A549 (cell line): ENCODE measurements around the gene STING1. TPM values are rescaled to one million over a fixed set of nuclear protein-coding genes. Genes with fewer than 3 reads are reported as not detected.

Experiments
- ATAC-seq, 2 experiments: fragments of 200-7000 bp in 1 of 2; fragments of >200 bp in 1 of 2; cut with Nextera tagmentation in 1 of 2; cut with Tn5 transposase in 1 of 2; 3 replicates each; pipeline versions ENCODE4 v1.8.0 to v1.9.1; 2018 to 2020; ENCODE audit warnings: mild to moderate bottlenecking in 1 of 2, moderate library complexity in 1 of 2
- CTCF ChIA-PET: fragments of 300-600 bp; sonication (Branson Sonifier 250); formaldehyde crosslinking; extraction: SDS; loops from one replicate; lab custom pipeline; 2021; ENCODE audit warnings: antibody characterized with exemption, inconsistent platforms; lab: Yijun Ruan, JAX
- POLR2A ChIA-PET: fragments of 350-600 bp; formaldehyde crosslinking; extraction: SDS; loops from one replicate; lab custom pipeline; 2021; ENCODE audit warnings: antibody characterized with exemption, inconsistent platforms; lab: Yijun Ruan, JAX
- DNase-seq, 2 experiments: peaks; one replicate each; pipeline versions ENCODE4 v3.0.0 to v3.0.0-alpha.2; 2011 to 2016; ENCODE audit warnings: low read depth in 1 of 2, low spot score in 1 of 2
- FAIRE-seq: peaks from 2 replicates; lab custom pipeline; 2011; peaks lifted over from hg19 to GRCh38; lab: Jason Lieb, UNC
- H3K27ac ChIP-seq, 2 experiments: fragments of >200 bp; sonication (Bioruptor Twin); formaldehyde crosslinking; 3 replicates each; pipeline ENCODE4 v1.5.1; 2016 to 2017
- H3K4me1 ChIP-seq: fragments of >200 bp; sonication (Bioruptor Twin); formaldehyde crosslinking; 3 replicates; pipeline ENCODE4 v1.6.1; 2016
- H3K4me2 ChIP-seq: fragments of >200 bp; sonication (Bioruptor Twin); formaldehyde crosslinking; 3 replicates; pipeline ENCODE4 v1.6.1; 2016
- H3K4me3 ChIP-seq: fragments of >200 bp; sonication (Bioruptor Twin); formaldehyde crosslinking; 3 replicates; pipeline ENCODE4 v1.5.1; 2016
- H3K9me3 ChIP-seq: fragments of >200 bp; sonication (Bioruptor Twin); formaldehyde crosslinking; 3 replicates; pipeline ENCODE4 v1.6.1; 2016
- CBX8 ChIP-seq: fragments of 200-600 bp; sonication (generic); IDR thresholded peaks from 2 replicates; pipeline ENCODE4 v1.6.1; 2016
- CEBPB ChIP-seq, 2 experiments: fragments of >200 bp in 1 of 2; sonication (Bioruptor Twin) in 1 of 2; formaldehyde crosslinking in 1 of 2; IDR thresholded peaks; 2 replicates each; pipeline ENCODE4 v1.6.1; 2012 to 2016
- EHMT2 ChIP-seq: fragments of 200-600 bp; sonication (generic); IDR thresholded peaks from 2 replicates; pipeline ENCODE4 v1.6.1; 2016; ENCODE audit warnings: antibody characterized with exemption, low read depth, mild to moderate bottlenecking, moderate library complexity
- EP300 ChIP-seq, 2 experiments: fragments of >200 bp; sonication (Bioruptor Twin); formaldehyde crosslinking; IDR thresholded peaks; 2 replicates in 1 of 2; 3 replicates in 1 of 2; pipeline ENCODE4 v1.6.1; 2016 to 2017
- FOSB ChIP-seq: fragments of 250-450 bp; sonication (Bioruptor Pico); IDR thresholded peaks from 2 replicates; pipeline ENCODE4 v1.5.0; 2020; ENCODE audit warnings: mild to moderate bottlenecking, moderate library complexity
- FOXS1 ChIP-seq: fragments of 250-450 bp; sonication (Bioruptor Pico); IDR thresholded peaks from 2 replicates; pipeline ENCODE4 v1.5.0; 2020; ENCODE audit warnings: mild to moderate bottlenecking, moderate library complexity
- GATA3 ChIP-seq: IDR thresholded peaks from 2 replicates; pipeline ENCODE4 v1.6.1; 2012; ENCODE audit warnings: borderline replicate concordance
- HDAC2 ChIP-seq: fragments of 200-600 bp; sonication (generic); IDR thresholded peaks from 2 replicates; pipeline ENCODE4 v1.6.1; 2016
- HEYL ChIP-seq: fragments of 250-450 bp; sonication (Bioruptor Pico); IDR thresholded peaks from 2 replicates; pipeline ENCODE4 v1.8.0; 2021; ENCODE audit warnings: mild to moderate bottlenecking, moderate library complexity
- JUN ChIP-seq, 2 experiments: fragments of >200 bp; sonication (Bioruptor Twin); formaldehyde crosslinking; IDR thresholded peaks; 2 replicates in 1 of 2; 3 replicates in 1 of 2; pipeline ENCODE4 v1.6.1; 2016 to 2017
- KDM1A ChIP-seq: fragments of 200-600 bp; sonication (generic); IDR thresholded peaks from 2 replicates; pipeline ENCODE4 v1.6.1; 2016; ENCODE audit warnings: low read depth, mild to moderate bottlenecking
- KDM5A ChIP-seq: fragments of 200-600 bp; sonication (generic); IDR thresholded peaks from 2 replicates; pipeline ENCODE4 v1.6.1; 2016; ENCODE audit warnings: antibody characterized with exemption, mild to moderate bottlenecking
- MAZ ChIP-seq: fragments of 150-350 bp; IDR thresholded peaks from 2 replicates; pipeline ENCODE4 v1.6.1; 2014; ENCODE audit warnings: antibody characterized with exemption, low read depth, low read length, borderline replicate concordance
- MYC ChIP-seq: IDR thresholded peaks from 2 replicates; pipeline ENCODE4 v1.6.1; 2012; ENCODE audit warnings: mild to moderate bottlenecking, inconsistent platforms, low read length, improper control_type of control experiment, borderline replicate concordance
- NFE2L2 ChIP-seq: fragments of 150-350 bp; conservative IDR thresholded peaks from 2 replicates; pipeline ENCODE4 v1.6.1; 2014; ENCODE audit warnings: low read length
- NPAS2 ChIP-seq: fragments of 250-450 bp; sonication (Bioruptor Pico); IDR thresholded peaks from 2 replicates; pipeline ENCODE4 v1.8.0; 2022; ENCODE audit warnings: mild to moderate bottlenecking, moderate library complexity, borderline replicate concordance
- NR3C1 ChIP-seq: fragments of >200 bp; sonication (Bioruptor Twin); formaldehyde crosslinking; IDR thresholded peaks from 3 replicates; pipeline ENCODE4 v1.6.1; 2017
- PHF8 ChIP-seq: fragments of 200-600 bp; sonication (generic); IDR thresholded peaks from 2 replicates; pipeline ENCODE4 v1.6.1; 2016; ENCODE audit warnings: low read depth, mild to moderate bottlenecking, antibody characterized with exemption, moderate library complexity, borderline replicate concordance
- POLR2A ChIP-seq: IDR thresholded peaks from 2 replicates; pipeline ENCODE4 v1.6.1; 2012; ENCODE audit warnings: mild to moderate bottlenecking, low read length
- RAD21 ChIP-seq, 2 experiments: fragments of >200 bp in 1 of 2; sonication (Bioruptor Twin) in 1 of 2; formaldehyde crosslinking in 1 of 2; IDR thresholded peaks in 1 of 2; conservative IDR thresholded peaks in 1 of 2; 2 replicates in 1 of 2; 3 replicates in 1 of 2; pipeline ENCODE4 v1.6.1; 2012 to 2018; ENCODE audit warnings: inconsistent platforms in 1 of 2
- RFX5 ChIP-seq: fragments of 450-650 bp; IDR thresholded peaks from 2 replicates; pipeline ENCODE4 v1.7.1; 2014; ENCODE audit warnings: antibody characterized with exemption, mild to moderate bottlenecking, moderate library complexity
- SMC3 ChIP-seq: fragments of >200 bp; sonication (Bioruptor Twin); formaldehyde crosslinking; IDR thresholded peaks from 3 replicates; pipeline ENCODE4 v1.6.1; 2018; ENCODE audit warnings: inconsistent platforms
- SREBF2 ChIP-seq: fragments of 450-650 bp; IDR thresholded peaks from 2 replicates; pipeline ENCODE4 v1.6.1; 2014; ENCODE audit warnings: mild to moderate bottlenecking, moderate library complexity
- TP53 ChIP-seq: fragments of 250-450 bp; sonication (Bioruptor Pico); IDR thresholded peaks from 2 replicates; pipeline ENCODE4 v1.5.0; 2021; ENCODE audit warnings: mild to moderate bottlenecking, moderate library complexity
- WGBS: methylation state at CpG from one replicate; pipeline ENCODE4 v1.1.6; 2017; ENCODE audit errors: missing lambda C conversion rate; 5-methylcytosine and 5-hydroxymethylcytosine counted together
- polyA plus RNA-seq, 4 experiments: library from polyadenylated mRNA; depleted of rRNA in 3 of 4; stranded (reverse); fragments of >200 nt; fragmentation: RNase III in 1 of 4; extraction: RNeasy Plus Mini Kit Qiagen cat#74134 plus additional on column Dnase treatment in 1 of 4; gene quantifications; 2 replicates in 3 of 4; 3 replicates in 1 of 4; pipeline ENCODE4 v1.2.3, GENCODE V29; 2011 to 2017
- TF ChIP-seq, protein P1 (sequence below): IDR thresholded peaks from 2 replicates; pipeline ENCODE4 v1.6.1; 2012
- TF ChIP-seq, protein P2 (sequence below): fragments of 150-350 bp; IDR thresholded peaks from 2 replicates; pipeline ENCODE4 v1.6.1; 2014; ENCODE audit warnings: low read depth, mild to moderate bottlenecking, low read length
- TF ChIP-seq, protein P3 (sequence below): fragments of 250-450 bp; sonication (Bioruptor Pico); IDR thresholded peaks from 2 replicates; pipeline ENCODE4 v1.5.0; 2021; ENCODE audit warnings: mild to moderate bottlenecking, moderate library complexity, borderline replicate concordance
- TF ChIP-seq, protein P4 (sequence below): fragments of >200 bp; sonication (Bioruptor Twin); formaldehyde crosslinking; IDR thresholded peaks from 2 replicates; pipeline ENCODE4 v1.6.1; 2016
- TF ChIP-seq, protein P5 (sequence below): IDR thresholded peaks from 2 replicates; pipeline ENCODE4 v1.6.1; 2012

The STING1 gene
- polyA plus RNA-seq, 2 of the 4 experiments (the other 2 are of a cell fraction) = 0.72 to 0.92 TPM

DNA sequence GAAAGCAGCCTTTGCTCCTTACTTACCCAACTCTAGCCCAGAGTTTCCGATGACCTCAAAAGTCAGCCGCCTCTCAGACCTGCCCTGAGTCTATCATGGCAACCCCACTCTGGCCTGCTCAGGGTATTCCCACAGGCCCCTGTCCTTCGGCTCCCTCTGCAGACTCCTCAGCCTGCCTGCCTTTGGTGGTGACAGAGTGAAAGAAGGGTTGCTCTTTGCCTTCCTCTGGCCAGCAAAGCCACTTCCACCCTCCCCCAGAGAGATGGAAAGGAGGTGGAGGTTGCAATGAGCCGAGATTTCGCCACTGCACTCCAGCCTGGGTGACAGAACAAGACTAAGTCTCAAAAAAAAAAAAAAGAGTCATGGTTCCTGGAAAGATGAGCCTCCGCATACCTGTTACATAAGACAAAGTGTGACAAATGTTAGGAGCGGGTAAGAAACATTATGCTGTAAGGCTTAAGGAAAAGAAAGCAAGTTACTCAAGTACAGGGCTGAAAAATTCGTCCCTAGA, 14.1 kb downstream of the STING1 start:
- CTCF ChIA-PET = interaction anchor here (0.6 to 1.2 kb wide), 2 partner anchors 30 to 46 kb away, joined by 3 read pairs; no protein-coding TSS in a partner anchor
- peak in 1 of 2 experiments; percentile 64; a peak in 4 of 6 replicates for ATAC-seq
- DNase-seq = no peak
- TF ChIP-seq HDAC2 = no peak
- TF ChIP-seq, protein P1, sequence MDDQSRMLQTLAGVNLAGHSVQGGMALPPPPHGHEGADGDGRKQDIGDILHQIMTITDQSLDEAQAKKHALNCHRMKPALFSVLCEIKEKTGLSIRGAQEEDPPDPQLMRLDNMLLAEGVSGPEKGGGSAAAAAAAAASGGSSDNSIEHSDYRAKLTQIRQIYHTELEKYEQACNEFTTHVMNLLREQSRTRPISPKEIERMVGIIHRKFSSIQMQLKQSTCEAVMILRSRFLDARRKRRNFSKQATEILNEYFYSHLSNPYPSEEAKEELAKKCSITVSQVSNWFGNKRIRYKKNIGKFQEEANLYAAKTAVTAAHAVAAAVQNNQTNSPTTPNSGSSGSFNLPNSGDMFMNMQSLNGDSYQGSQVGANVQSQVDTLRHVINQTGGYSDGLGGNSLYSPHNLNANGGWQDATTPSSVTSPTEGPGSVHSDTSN = no peak
- no peak for TF ChIP-seq HEYL (CRISPR knock-in tag)
- no peak for TF ChIP-seq NFE2L2
- TF ChIP-seq KDM5A = no peak
- TF ChIP-seq SREBF2 = no peak
- no peak for TF ChIP-seq POLR2A
- TF ChIP-seq NPAS2 (CRISPR knock-in tag) = no peak
- no peak for TF ChIP-seq NR3C1
- no peak for TF ChIP-seq RFX5
- TF ChIP-seq, protein P2, sequence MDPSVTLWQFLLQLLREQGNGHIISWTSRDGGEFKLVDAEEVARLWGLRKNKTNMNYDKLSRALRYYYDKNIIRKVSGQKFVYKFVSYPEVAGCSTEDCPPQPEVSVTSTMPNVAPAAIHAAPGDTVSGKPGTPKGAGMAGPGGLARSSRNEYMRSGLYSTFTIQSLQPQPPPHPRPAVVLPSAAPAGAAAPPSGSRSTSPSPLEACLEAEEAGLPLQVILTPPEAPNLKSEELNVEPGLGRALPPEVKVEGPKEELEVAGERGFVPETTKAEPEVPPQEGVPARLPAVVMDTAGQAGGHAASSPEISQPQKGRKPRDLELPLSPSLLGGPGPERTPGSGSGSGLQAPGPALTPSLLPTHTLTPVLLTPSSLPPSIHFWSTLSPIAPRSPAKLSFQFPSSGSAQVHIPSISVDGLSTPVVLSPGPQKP = no peak
- no peak for TF ChIP-seq CEBPB (IDR thresholded peaks at IDR 0.05)
- TF ChIP-seq TP53 = no peak
- TF ChIP-seq, protein P3, sequence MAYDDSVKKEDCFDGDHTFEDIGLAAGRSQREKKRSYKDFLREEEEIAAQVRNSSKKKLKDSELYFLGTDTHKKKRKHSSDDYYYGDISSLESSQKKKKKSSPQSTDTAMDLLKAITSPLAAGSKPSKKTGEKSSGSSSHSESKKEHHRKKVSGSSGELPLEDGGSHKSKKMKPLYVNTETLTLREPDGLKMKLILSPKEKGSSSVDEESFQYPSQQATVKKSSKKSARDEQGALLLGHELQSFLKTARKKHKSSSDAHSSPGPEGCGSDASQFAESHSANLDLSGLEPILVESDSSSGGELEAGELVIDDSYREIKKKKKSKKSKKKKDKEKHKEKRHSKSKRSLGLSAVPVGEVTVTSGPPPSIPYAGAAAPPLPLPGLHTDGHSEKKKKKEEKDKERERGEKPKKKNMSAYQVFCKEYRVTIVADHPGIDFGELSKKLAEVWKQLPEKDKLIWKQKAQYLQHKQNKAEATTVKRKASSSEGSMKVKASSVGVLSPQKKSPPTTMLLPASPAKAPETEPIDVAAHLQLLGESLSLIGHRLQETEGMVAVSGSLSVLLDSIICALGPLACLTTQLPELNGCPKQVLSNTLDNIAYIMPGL = no peak
- no peak for TF ChIP-seq EHMT2
- no peak for TF ChIP-seq GATA3
- TF ChIP-seq FOSB (CRISPR knock-in tag) = no peak
- TF ChIP-seq MAZ = no peak
- no peak for TF ChIP-seq SMC3
- TF ChIP-seq, protein P4, sequence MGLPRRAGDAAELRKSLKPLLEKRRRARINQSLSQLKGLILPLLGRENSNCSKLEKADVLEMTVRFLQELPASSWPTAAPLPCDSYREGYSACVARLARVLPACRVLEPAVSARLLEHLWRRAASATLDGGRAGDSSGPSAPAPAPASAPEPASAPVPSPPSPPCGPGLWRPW = no peak
- Histone ChIP-seq H3K27ac (no peak overlapping the region), H3K9me3 (no peaks in the 10 kb centered on the region), H3K4me2 (no peak overlapping the region), H3K4me1 (no peaks in the 10 kb centered on the region), H3K4me3 (no peak overlapping the region)
- no peak for FAIRE-seq
- POLR2A ChIA-PET = no interaction called here
- 60% methylated on average over 8 of the region's 8 CpGs for WGBS

DNA sequence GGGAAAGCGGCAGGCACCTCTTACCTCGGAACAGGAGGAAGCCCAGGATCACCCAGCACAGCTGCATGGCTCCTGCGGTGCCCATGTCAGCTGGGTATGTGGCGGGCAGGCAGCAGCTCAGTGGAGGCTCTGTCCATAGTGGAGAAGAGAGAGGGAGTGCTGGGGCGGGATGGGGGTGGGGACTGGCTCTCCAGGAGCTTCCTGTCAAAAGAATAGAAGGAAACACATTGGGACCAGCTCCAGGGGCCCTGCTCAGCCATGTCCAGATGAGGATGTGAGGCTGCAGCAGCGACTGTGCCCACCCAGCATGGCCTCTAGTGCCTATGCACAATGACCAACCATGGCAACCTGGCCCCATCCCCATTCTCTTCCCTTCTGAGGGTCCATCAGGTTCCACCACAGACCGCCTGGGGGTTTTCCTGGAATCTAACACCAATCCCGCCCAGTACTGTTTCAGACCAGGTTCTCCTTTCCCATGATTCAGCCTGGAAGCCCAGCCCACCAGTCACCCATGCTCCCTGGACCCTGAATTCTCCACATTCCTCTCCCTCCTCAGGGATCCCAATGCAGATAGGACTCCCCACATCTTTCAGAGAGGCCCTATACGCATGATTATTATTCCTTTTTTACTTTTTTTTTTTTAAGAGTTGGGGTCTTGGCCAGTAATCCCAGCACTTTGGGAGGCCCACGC, 19.8 kb downstream of the STING1 start, which contains the start of gene ECSCR:
ECSCR (minus strand) TSS at position 158 of the 691 bp plus-strand sequence; CDS start at position 85, 73 bp downstream.
- TF ChIP-seq FOSB (CRISPR knock-in tag) = no peak
- no peak for TF ChIP-seq KDM5A
- TF ChIP-seq FOXS1 (CRISPR knock-in tag) = no peak
- TF ChIP-seq, protein P4 = no peak
- TF ChIP-seq, protein P5, sequence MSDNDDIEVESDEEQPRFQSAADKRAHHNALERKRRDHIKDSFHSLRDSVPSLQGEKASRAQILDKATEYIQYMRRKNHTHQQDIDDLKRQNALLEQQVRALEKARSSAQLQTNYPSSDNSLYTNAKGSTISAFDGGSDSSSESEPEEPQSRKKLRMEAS = no peak
- TF ChIP-seq PHF8 = no peak
- TF ChIP-seq NPAS2 (CRISPR knock-in tag) = no peak
- TF ChIP-seq EHMT2 = no peak
- TF ChIP-seq RAD21 (conservative IDR thresholded peaks at IDR 0.05 in 1 of 2, IDR thresholded peaks at IDR 0.05 in 1 of 2) = no peak
- no peak for TF ChIP-seq CBX8
- no peak for TF ChIP-seq MYC
- no peak for TF ChIP-seq POLR2A
- no peak for TF ChIP-seq JUN (IDR thresholded peaks at IDR 0.05)
- TF ChIP-seq EP300 (IDR thresholded peaks at IDR 0.05) = no peak
- no peak for TF ChIP-seq KDM1A
- CTCF ChIA-PET = interaction anchor here (0.7 to 1.5 kb wide), 2 partner anchors 52 to 710 kb away, joined by 3 to 4 read pairs; no protein-coding TSS in a partner anchor
- no peak for FAIRE-seq
- H3K9me3 ChIP-seq = no peaks in the 10 kb centered on the region
- 70% methylated on average over 7 of the region's 10 CpGs for WGBS
- no peak; a peak in 1 of 6 replicates for ATAC-seq
- no peak for DNase-seq
- no peak within 1 kb of the TSS for H3K4me2 ChIP-seq
- H3K4me1 ChIP-seq = no peaks in the 10 kb centered on the region
- no peak within 1 kb of the TSS for H3K4me3 ChIP-seq
- H3K27ac ChIP-seq = no peak within 1 kb of the TSS
- POLR2A ChIA-PET = no interaction called here
